ENCODE measurements around the gene C1QC.

GRCh38 chr1:22633697-22634463 lies 9.6 kb upstream of the C1QC start:
- no peak for TF ChIP-seq POLR2A (IDR thresholded peaks at IDR 0.05)
- TF ChIP-seq CTCF (IDR thresholded peaks at IDR 0.05) = no peak
- TF ChIP-seq POLR2AphosphoS5 (IDR thresholded peaks at IDR 0.05) = no peak

Measured in sigmoid colon (tissue), 4 donors.